GM12878 (cell line): ENCODE results near the gene CHST15. TPM values are rescaled to one million over a fixed set of nuclear protein-coding genes. Genes with fewer than 3 reads are reported as not detected.

Source experiments
- ATAC-seq: fragments of 200-7000 bp; cut with Tn5 transposase; 3 replicates; pipeline ENCODE4 v1.9.1; 2020; ENCODE audit warnings: mild to moderate bottlenecking, moderate library complexity
- BruUV-seq: library from RNA; stranded (reverse); fragments of 400-500 nt; replicated peaks from 2 replicates; lab custom pipeline; 2021; lab: Mats Ljungman, UMichigan
- CTCF ChIA-PET: fragments of 300-600 bp; sonication (Branson Sonifier 250); formaldehyde crosslinking; extraction: SDS; loops from one replicate; lab custom pipeline; 2021; ENCODE audit warnings: inconsistent platforms; lab: Yijun Ruan, JAX
- POLR2A ChIA-PET: fragments of 350-600 bp; formaldehyde crosslinking; extraction: SDS; loops from one replicate; lab custom pipeline; 2021; ENCODE audit warnings: inconsistent platforms; lab: Charles Lee
- RAD21 ChIA-PET: fragments of 300-600 bp; sonication (Branson Sonifier 250); formaldehyde crosslinking; loops from one replicate; lab custom pipeline; 2023; ENCODE audit warnings: antibody characterized with exemption; ENCODE audit not compliant: unreplicated experiment; lab: Charles Lee
- SMC1A ChIA-PET: fragments of 300-600 bp; sonication (Branson Sonifier 250); formaldehyde crosslinking; loops from one replicate; lab custom pipeline; 2023; ENCODE audit not compliant: unreplicated experiment, uncharacterized antibody; lab: Charles Lee
- DNase-seq: peaks from one replicate; pipeline ENCODE4 v3.0.0-alpha.2; 2011; ENCODE audit warnings: low read depth, low spot score
- FAIRE-seq: peaks from 3 replicates; lab custom pipeline; 2011; peaks lifted over from hg19 to GRCh38; lab: Jason Lieb, UNC
- H2AFZ ChIP-seq: 2 replicates; pipeline ENCODE4 v1.6.0; 2011; ENCODE audit warnings: low read depth, low read length, control low read depth; ENCODE audit not compliant: control insufficient read depth
- H3K27ac ChIP-seq: 2 replicates; pipeline ENCODE4 v1.5.1; 2011; ENCODE audit warnings: control low read depth; ENCODE audit not compliant: control insufficient read depth, insufficient read depth
- H3K27me3 ChIP-seq, 2 experiments: replicated peaks in 1 of 2; 2 replicates each; pipeline versions ENCODE4 v1.6.0 to v1.6.1; 2011; ENCODE audit warnings: low read length in 1 of 2; ENCODE audit not compliant: control insufficient read depth in 2 of 2, insufficient read depth in 2 of 2
- H3K36me3 ChIP-seq, 2 experiments: 2 replicates each; pipeline ENCODE4 v1.5.1; 2011; ENCODE audit warnings: low read length in 1 of 2; ENCODE audit not compliant: control insufficient read depth in 2 of 2, insufficient read depth in 2 of 2
- H3K4me1 ChIP-seq: 2 replicates; pipeline ENCODE4 v1.6.1; 2011; ENCODE audit warnings: mild to moderate bottlenecking, low read length, moderate library complexity, mixed read lengths; ENCODE audit not compliant: control insufficient read depth, insufficient read depth
- H3K4me2 ChIP-seq: 2 replicates; pipeline ENCODE4 v1.6.0; 2011; ENCODE audit warnings: control low read depth; ENCODE audit not compliant: control insufficient read depth, insufficient read depth
- H3K4me3 ChIP-seq: fragments of 200-600 bp; sonication (generic); 2 replicates; pipeline ENCODE4 v1.5.1; 2016
- H3K79me2 ChIP-seq: 2 replicates; pipeline ENCODE4 v1.6.0; 2011; ENCODE audit warnings: low read length; ENCODE audit not compliant: control insufficient read depth, insufficient read depth
- H3K9ac ChIP-seq: 2 replicates; pipeline ENCODE4 v1.8.0; 2011; ENCODE audit warnings: low read length, control low read depth, mixed read lengths; ENCODE audit not compliant: control insufficient read depth, insufficient read depth
- H3K9me3 ChIP-seq: replicated peaks from 3 replicates; pipeline ENCODE4 v1.5.1; 2011; ENCODE audit warnings: mild to moderate bottlenecking, low read length; ENCODE audit not compliant: control insufficient read depth, insufficient read depth
- H4K20me1 ChIP-seq: 2 replicates; pipeline ENCODE4 v1.6.0; 2011; ENCODE audit not compliant: control insufficient read depth, insufficient read depth
- SMC3 ChIP-seq: IDR thresholded peaks from 2 replicates; pipeline ENCODE4 v1.6.1; 2011; ENCODE audit warnings: low read length, improper control_type of control experiment, borderline replicate concordance
- TAF1 ChIP-seq: IDR thresholded peaks from 2 replicates; pipeline ENCODE4 v1.6.1; 2011; ENCODE audit warnings: mild to moderate bottlenecking, low read depth, low read length, borderline replicate concordance
- ZBTB40 ChIP-seq: fragments of 450-650 bp; IDR thresholded peaks from 2 replicates; pipeline ENCODE4 v1.6.1; 2016; ENCODE audit warnings: mild to moderate bottlenecking, moderate library complexity, borderline replicate concordance
- WGBS: methylation state at CpG from one replicate; pipeline ENCODE4 v1.1.6; 2016; ENCODE audit warnings: low lambda C conversion rate; ENCODE audit not compliant: insufficient replicate concordance, insufficient coverage; ENCODE audit errors: missing lambda C conversion rate; 5-methylcytosine and 5-hydroxymethylcytosine counted together
- in situ Hi-C: fragments of 300-500 bp; cut with MboI; formaldehyde crosslinking; loops from 9 replicates; pipeline ENCODE4 v1.14.3; 2018; ENCODE audit warnings: mixed read lengths
- intact Hi-C: fragments of 100-400 bp; cut with micrococcal nuclease; formaldehyde crosslinking; loops from one replicate; pipeline ENCODE4 v1.14.2; 2022; ENCODE audit not compliant: unreplicated experiment
- polyA plus RNA-seq, 11 experiments: library from polyadenylated mRNA; depleted of rRNA in 4 of 11; unstranded in 6 of 11; stranded (reverse) in 5 of 11; fragments of >200 nt; fragmentation: Nextera tagmentation in 4 of 11; fragmentation: Illumina TruSeq in 1 of 11; extraction: Ambion mirVana in 4 of 11; extraction: Trizol in 1 of 11; gene quantifications; 1 replicate in 1 of 11; 2 replicates in 10 of 11; pipeline versions ENCODE4 v1.2.1 to v1.2.3, GENCODE V29; 2011 to 2016; ENCODE audit warnings: inconsistent platforms in 2 of 11, missing spikeins in 2 of 11, low read depth in 1 of 11
- total RNA-seq, 4 experiments: library from RNA; depleted of rRNA in 3 of 4; stranded (reverse); fragments of >200 nt in 3 of 4; fragmentation: Illumina TruSeq in 1 of 4; extraction: Trizol in 1 of 4; gene quantifications; 2 replicates each; pipeline versions ENCODE4 v1.2.1 to v1.2.3, GENCODE V29; 2013 to 2021
- TF ChIP-seq, protein P1 (sequence below): fragments of 450-650 bp; IDR thresholded peaks from 2 replicates; pipeline ENCODE4 v1.6.1; 2017; ENCODE audit warnings: mild to moderate bottlenecking, moderate library complexity
- TF ChIP-seq, protein P2 (sequence below): fragments of 450-650 bp; formaldehyde crosslinking; IDR thresholded peaks from 2 replicates; pipeline ENCODE4 v1.5.0; 2022; ENCODE audit warnings: mild to moderate bottlenecking, missing genetic modification characterization

CHST15 gene
- total and polyA plus RNA-seq, 10 of the 15 experiments (the other 5 are each of a cell fraction or from before 2014, with no cell fraction given): 0.02 to 0.53 (median 0.05) TPM; not detected in 1

DNA sequence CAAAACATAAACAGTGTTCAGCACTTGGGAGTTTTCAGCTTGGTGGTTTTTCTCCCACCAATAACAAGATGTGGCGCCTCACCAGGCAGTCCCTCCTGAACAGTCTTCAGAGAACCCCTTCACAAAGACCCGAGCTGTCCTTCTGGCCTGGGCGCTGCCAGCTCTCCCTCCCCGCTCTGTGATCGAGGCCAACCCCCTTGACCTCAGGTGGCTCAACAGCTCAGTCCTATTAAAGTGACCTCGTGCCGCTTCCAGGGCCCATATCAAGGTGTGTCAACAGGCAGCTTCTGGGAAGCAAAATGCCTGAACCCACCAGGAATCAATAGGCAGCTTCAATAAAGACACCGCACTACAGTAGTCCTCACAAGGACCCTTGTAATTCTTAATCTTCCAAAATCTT is 63.3 kb downstream of the CHST15 start (continued):
- TF ChIP-seq, protein P1, sequence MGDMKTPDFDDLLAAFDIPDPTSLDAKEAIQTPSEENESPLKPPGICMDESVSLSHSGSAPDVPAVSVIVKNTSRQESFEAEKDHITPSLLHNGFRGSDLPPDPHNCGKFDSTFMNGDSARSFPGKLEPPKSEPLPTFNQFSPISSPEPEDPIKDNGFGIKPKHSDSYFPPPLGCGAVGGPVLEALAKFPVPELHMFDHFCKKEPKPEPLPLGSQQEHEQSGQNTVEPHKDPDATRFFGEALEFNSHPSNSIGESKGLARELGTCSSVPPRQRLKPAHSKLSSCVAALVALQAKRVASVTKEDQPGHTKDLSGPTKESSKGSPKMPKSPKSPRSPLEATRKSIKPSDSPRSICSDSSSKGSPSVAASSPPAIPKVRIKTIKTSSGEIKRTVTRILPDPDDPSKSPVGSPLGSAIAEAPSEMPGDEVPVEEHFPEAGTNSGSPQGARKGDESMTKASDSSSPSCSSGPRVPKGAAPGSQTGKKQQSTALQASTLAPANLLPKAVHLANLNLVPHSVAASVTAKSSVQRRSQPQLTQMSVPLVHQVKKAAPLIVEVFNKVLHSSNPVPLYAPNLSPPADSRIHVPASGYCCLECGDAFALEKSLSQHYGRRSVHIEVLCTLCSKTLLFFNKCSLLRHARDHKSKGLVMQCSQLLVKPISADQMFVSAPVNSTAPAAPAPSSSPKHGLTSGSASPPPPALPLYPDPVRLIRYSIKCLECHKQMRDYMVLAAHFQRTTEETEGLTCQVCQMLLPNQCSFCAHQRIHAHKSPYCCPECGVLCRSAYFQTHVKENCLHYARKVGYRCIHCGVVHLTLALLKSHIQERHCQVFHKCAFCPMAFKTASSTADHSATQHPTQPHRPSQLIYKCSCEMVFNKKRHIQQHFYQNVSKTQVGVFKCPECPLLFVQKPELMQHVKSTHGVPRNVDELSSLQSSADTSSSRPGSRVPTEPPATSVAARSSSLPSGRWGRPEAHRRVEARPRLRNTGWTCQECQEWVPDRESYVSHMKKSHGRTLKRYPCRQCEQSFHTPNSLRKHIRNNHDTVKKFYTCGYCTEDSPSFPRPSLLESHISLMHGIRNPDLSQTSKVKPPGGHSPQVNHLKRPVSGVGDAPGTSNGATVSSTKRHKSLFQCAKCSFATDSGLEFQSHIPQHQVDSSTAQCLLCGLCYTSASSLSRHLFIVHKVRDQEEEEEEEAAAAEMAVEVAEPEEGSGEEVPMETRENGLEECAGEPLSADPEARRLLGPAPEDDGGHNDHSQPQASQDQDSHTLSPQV: no peak
- TF ChIP-seq ZBTB40 (no peak), TAF1 (no peak)

DNA sequence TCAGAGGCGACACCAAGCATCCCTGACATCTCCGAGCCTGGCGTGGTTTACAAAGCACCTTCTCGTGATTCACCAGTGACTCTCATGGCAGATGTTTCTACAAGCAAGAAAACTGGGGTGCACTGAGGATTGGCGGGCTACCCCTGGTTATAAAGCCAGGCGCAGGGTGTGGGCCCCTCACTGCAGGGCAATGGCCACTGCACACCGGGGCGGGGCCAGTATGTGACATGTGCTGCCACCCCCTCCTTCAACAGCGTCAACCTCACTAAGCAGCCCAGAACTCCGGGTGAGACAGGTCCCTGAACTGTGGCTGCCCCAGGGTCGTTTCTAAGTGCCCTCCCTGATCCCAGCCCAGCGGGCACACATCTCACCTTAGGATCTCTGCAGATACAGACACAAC is 63.8 kb downstream of the CHST15 start:
- RAD21 ChIA-PET: no interaction called here
- H3K4me2 ChIP-seq: no peak overlapping the region
- FAIRE-seq (no peak), ATAC-seq (no peak), DNase-seq (no peak)
- no TSS peak for BruUV-seq
- no peaks in the 10 kb centered on the region for H3K4me1 ChIP-seq
- H3K4me3 ChIP-seq: no peak overlapping the region
- no peak overlapping the region for H3K27ac ChIP-seq
- in situ Hi-C loops (no loop called here), intact Hi-C loops (no loop called here)
- no peaks in the 10 kb centered on the region for H3K36me3 ChIP-seq
- H3K27me3 ChIP-seq: no peaks in the 10 kb centered on the region; a peak in 3 of 4 replicates
- CTCF ChIA-PET: no interaction called here
- no peaks in the 10 kb centered on the region for H3K9me3 ChIP-seq
- POLR2A ChIA-PET: no interaction called here
- WGBS: 61% methylated on average over 12 of the region's 12 CpGs
- H2AFZ ChIP-seq: no peak overlapping the region
- SMC1A ChIA-PET: interaction anchor here (1.0 kb wide), 1 partner anchor 13 kb away, joined by 3 read pairs; no protein-coding TSS in a partner anchor
- no peaks in the 10 kb centered on the region for H4K20me1 ChIP-seq
- no peaks in the 10 kb centered on the region for H3K79me2 ChIP-seq
- no peak overlapping the region for H3K9ac ChIP-seq
- TF ChIP-seq SMC3: no peak
- TF ChIP-seq, protein P2, sequence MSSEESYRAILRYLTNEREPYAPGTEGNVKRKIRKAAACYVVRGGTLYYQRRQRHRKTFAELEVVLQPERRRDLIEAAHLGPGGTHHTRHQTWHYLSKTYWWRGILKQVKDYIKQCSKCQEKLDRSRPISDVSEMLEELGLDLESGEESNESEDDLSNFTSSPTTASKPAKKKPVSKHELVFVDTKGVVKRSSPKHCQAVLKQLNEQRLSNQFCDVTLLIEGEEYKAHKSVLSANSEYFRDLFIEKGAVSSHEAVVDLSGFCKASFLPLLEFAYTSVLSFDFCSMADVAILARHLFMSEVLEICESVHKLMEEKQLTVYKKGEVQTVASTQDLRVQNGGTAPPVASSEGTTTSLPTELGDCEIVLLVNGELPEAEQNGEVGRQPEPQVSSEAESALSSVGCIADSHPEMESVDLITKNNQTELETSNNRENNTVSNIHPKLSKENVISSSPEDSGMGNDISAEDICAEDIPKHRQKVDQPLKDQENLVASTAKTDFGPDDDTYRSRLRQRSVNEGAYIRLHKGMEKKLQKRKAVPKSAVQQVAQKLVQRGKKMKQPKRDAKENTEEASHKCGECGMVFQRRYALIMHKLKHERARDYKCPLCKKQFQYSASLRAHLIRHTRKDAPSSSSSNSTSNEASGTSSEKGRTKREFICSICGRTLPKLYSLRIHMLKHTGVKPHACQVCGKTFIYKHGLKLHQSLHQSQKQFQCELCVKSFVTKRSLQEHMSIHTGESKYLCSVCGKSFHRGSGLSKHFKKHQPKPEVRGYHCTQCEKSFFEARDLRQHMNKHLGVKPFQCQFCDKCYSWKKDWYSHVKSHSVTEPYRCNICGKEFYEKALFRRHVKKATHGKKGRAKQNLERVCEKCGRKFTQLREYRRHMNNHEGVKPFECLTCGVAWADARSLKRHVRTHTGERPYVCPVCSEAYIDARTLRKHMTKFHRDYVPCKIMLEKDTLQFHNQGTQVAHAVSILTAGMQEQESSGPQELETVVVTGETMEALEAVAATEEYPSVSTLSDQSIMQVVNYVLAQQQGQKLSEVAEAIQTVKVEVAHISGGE: no peak
